D341Med (cell line): ENCODE results near the gene NT5DC1.

Source experiments
- DNase-seq: peaks from one replicate; pipeline ENCODE4 v3.0.0; 2012; ENCODE audit warnings: low spot score

The NT5DC1 gene

GRCh38 chr6:116192786-116193185, 92.1 kb downstream of the NT5DC1 start:
- DNase-seq = no peak

- no peak for DNase-seq
Observed at GRCh38 chr6:116196841-116197240, 96.2 kb downstream of the NT5DC1 start.

GRCh38 chr6:116200619-116201249, 100.1 kb downstream of the NT5DC1 start:
- no peak for DNase-seq

- no peak for DNase-seq
Observed at GRCh38 chr6:116201538-116201937, 100.9 kb downstream of the NT5DC1 start.

GRCh38 chr6:116205281-116205680, 104.6 kb downstream of the NT5DC1 start:
- no peak for DNase-seq

GRCh38 chr6:116206231-116206903, 105.7 kb downstream of the NT5DC1 start:
- no peak for DNase-seq

- DNase-seq = no peak
Observed at GRCh38 chr6:116208056-116208785, 107.6 kb downstream of the NT5DC1 start.

GRCh38 chr6:116210316-116210715, 109.7 kb downstream of the NT5DC1 start:
- DNase-seq = no peak

- peak; percentile 22 for DNase-seq
Observed at GRCh38 chr6:116210750-116211425, 110.2 kb downstream of the NT5DC1 start.

- no peak for DNase-seq
Observed at GRCh38 chr6:116214681-116215080, 114.0 kb downstream of the NT5DC1 start.

- DNase-seq = no peak
Observed at GRCh38 chr6:116215414-116215813, 114.8 kb downstream of the NT5DC1 start.

GRCh38 chr6:116217069-116217468, 116.4 kb downstream of the NT5DC1 start:
- DNase-seq = peak; percentile 28

GRCh38 chr6:116218172-116218633, 117.5 kb downstream of the NT5DC1 start:
- no peak for DNase-seq

- DNase-seq = no peak
Observed at GRCh38 chr6:116218866-116219265, 118.2 kb downstream of the NT5DC1 start.

GRCh38 chr6:116221067-116221466, 120.4 kb downstream of the NT5DC1 start:
- DNase-seq = no peak

GRCh38 chr6:116221911-116222310, 121.3 kb downstream of the NT5DC1 start:
- DNase-seq = no peak

- DNase-seq = no peak
Observed at GRCh38 chr6:116223355-116223754, 122.7 kb downstream of the NT5DC1 start.

GRCh38 chr6:116229287-116229913, 128.7 kb downstream of the NT5DC1 start:
- DNase-seq = no peak

- DNase-seq = no peak
Observed at GRCh38 chr6:116234689-116235088, 134.0 kb downstream of the NT5DC1 start.

- DNase-seq = no peak
Observed at GRCh38 chr6:116238083-116238482, 137.4 kb downstream of the NT5DC1 start.

GRCh38 chr6:116239256-116239655, 138.6 kb downstream of the NT5DC1 start:
- no peak for DNase-seq

GRCh38 chr6:116239856-116240255, 139.2 kb downstream of the NT5DC1 start:
- DNase-seq = no peak
